ENCODE data around the gene SLC25A13. TPM values are rescaled to one million over a fixed set of nuclear protein-coding genes. Genes with fewer than 3 reads are reported as not detected.

SLC25A13 gene
- total RNA-seq, 1 experiment from 2014 or later: 77.1 TPM

GRCh38 chr7:96136600-96137239, 185.2 kb downstream of the SLC25A13 start:
- H3K27ac ChIP-seq: no peak overlapping the region
- H3K27me3 ChIP-seq: no peaks in the 10 kb centered on the region
- H3K9me3 ChIP-seq (replicated peaks): no peaks in the 10 kb centered on the region
- DNase-seq: no peak
- no peak overlapping the region for H3K4me3 ChIP-seq
- H3K36me3 ChIP-seq: peaks cover 7% of the 10 kb centered on the region; the same call in 1 of the 2 replicates
- H3K4me1 ChIP-seq: no peaks in the 10 kb centered on the region

GRCh38 chr7:96135241-96135640, 186.7 kb downstream of the SLC25A13 start:
- no peak for DNase-seq

GRCh38 chr7:96131525-96131924, 190.4 kb downstream of the SLC25A13 start:
- Histone ChIP-seq H3K4me3 (no peak overlapping the region), H3K9me3 (replicated peaks) (no peaks in the 10 kb centered on the region), H3K27ac (no peak overlapping the region), H3K36me3 (peaks cover 14% of the 10 kb centered on the region), H3K27me3 (no peaks in the 10 kb centered on the region), H3K4me1 (no peaks in the 10 kb centered on the region)
- peak in 1 of 2 experiments; percentile 15 for DNase-seq

More at GRCh38 chr7:96135241-96135640, 186.7 kb downstream of the SLC25A13 start:
- no peak overlapping the region for H3K27ac ChIP-seq
- no peaks in the 10 kb centered on the region for H3K27me3 ChIP-seq
- peaks cover 8% of the 10 kb centered on the region; the same call in 1 of the 2 replicates for H3K36me3 ChIP-seq
- H3K9me3 ChIP-seq (replicated peaks): no peaks in the 10 kb centered on the region
- H3K4me3 ChIP-seq: no peak overlapping the region
- H3K4me1 ChIP-seq: no peaks in the 10 kb centered on the region

GRCh38 chr7:96127746-96128145, 194.2 kb downstream of the SLC25A13 start:
- H3K27me3 ChIP-seq: no peaks in the 10 kb centered on the region
- no peaks in the 10 kb centered on the region for H3K9me3 ChIP-seq (replicated peaks)
- H3K36me3 ChIP-seq: peaks cover 11% of the 10 kb centered on the region
- no peaks in the 10 kb centered on the region for H3K4me1 ChIP-seq
- no peak overlapping the region for H3K4me3 ChIP-seq
- DNase-seq: no peak
- H3K27ac ChIP-seq: no peak overlapping the region

GRCh38 chr7:96126382-96126781, 195.5 kb downstream of the SLC25A13 start:
- no peaks in the 10 kb centered on the region for H3K9me3 ChIP-seq (replicated peaks)
- H3K36me3 ChIP-seq: peaks cover 16% of the 10 kb centered on the region
- H3K27me3 ChIP-seq: no peaks in the 10 kb centered on the region
- H3K4me3 ChIP-seq: no peak overlapping the region
- H3K4me1 ChIP-seq: no peaks in the 10 kb centered on the region
- no peak overlapping the region for H3K27ac ChIP-seq
- DNase-seq: no peak

- Histone ChIP-seq H3K9me3 (replicated peaks) (no peaks in the 10 kb centered on the region), H3K27me3 (no peaks in the 10 kb centered on the region), H3K36me3 (peaks cover 20% of the 10 kb centered on the region), H3K27ac (no peak overlapping the region), H3K4me1 (peaks cover 7% of the 10 kb centered on the region), H3K4me3 (no peak overlapping the region)
- DNase-seq: no peak
Observed at GRCh38 chr7:96122746-96123145, 199.2 kb downstream of the SLC25A13 start.

- DNase-seq: no peak
- peaks cover 20% of the 10 kb centered on the region for H3K36me3 ChIP-seq
- H3K4me1 ChIP-seq: peaks cover 7% of the 10 kb centered on the region
- no peaks in the 10 kb centered on the region for H3K9me3 ChIP-seq (replicated peaks)
- no peak overlapping the region for H3K4me3 ChIP-seq
- no peak overlapping the region for H3K27ac ChIP-seq
- no peaks in the 10 kb centered on the region for H3K27me3 ChIP-seq
Observed at GRCh38 chr7:96121752-96122151, 200.1 kb downstream of the SLC25A13 start.

- Histone ChIP-seq H3K9me3 (replicated peaks) (no peaks in the 10 kb centered on the region), H3K4me1 (peaks cover 7% of the 10 kb centered on the region), H3K4me3 (no peak overlapping the region), H3K27me3 (no peaks in the 10 kb centered on the region), H3K36me3 (peaks cover 20% of the 10 kb centered on the region), H3K27ac (no peak overlapping the region)
- no peak for DNase-seq
Observed at GRCh38 chr7:96120445-96121225, 201.3 kb downstream of the SLC25A13 start.

GRCh38 chr7:96118449-96119001, 203.4 kb downstream of the SLC25A13 start:
- Histone ChIP-seq H3K9me3 (replicated peaks) (no peaks in the 10 kb centered on the region), H3K4me1 (peaks cover 7% of the 10 kb centered on the region), H3K27ac (peak overlapping the region; percentile 44), H3K36me3 (peaks cover 19% of the 10 kb centered on the region), H3K27me3 (no peaks in the 10 kb centered on the region), H3K4me3 (peak overlapping the region; percentile 29; the same call in 1 of the 2 replicates)
- peak; percentile 64 to 68 for DNase-seq

- no peaks in the 10 kb centered on the region for H3K9me3 ChIP-seq (replicated peaks)
- H3K36me3 ChIP-seq: peaks cover 12% of the 10 kb centered on the region
- no peak overlapping the region for H3K27ac ChIP-seq
- H3K4me3 ChIP-seq: no peak overlapping the region
- H3K4me1 ChIP-seq: peaks cover 7% of the 10 kb centered on the region
- H3K27me3 ChIP-seq: no peaks in the 10 kb centered on the region
- no peak for DNase-seq
Observed at GRCh38 chr7:96116173-96116572, 205.7 kb downstream of the SLC25A13 start.

- peaks cover 6% of the 10 kb centered on the region for H3K4me1 ChIP-seq
- no peaks in the 10 kb centered on the region for H3K36me3 ChIP-seq
- no peak overlapping the region for H3K27ac ChIP-seq
- H3K27me3 ChIP-seq: no peaks in the 10 kb centered on the region
- H3K9me3 ChIP-seq (replicated peaks): no peaks in the 10 kb centered on the region
- DNase-seq: no peak
- H3K4me3 ChIP-seq: no peak overlapping the region
Observed at GRCh38 chr7:96114190-96114589, 207.7 kb downstream of the SLC25A13 start.

- no peak for DNase-seq
- Histone ChIP-seq H3K27me3 (no peaks in the 10 kb centered on the region), H3K36me3 (no peaks in the 10 kb centered on the region), H3K4me1 (no peaks in the 10 kb centered on the region), H3K27ac (no peak overlapping the region), H3K4me3 (no peak overlapping the region), H3K9me3 (replicated peaks) (no peaks in the 10 kb centered on the region)
Observed at GRCh38 chr7:96111405-96111804, 210.5 kb downstream of the SLC25A13 start.

- Histone ChIP-seq H3K27me3 (no peaks in the 10 kb centered on the region), H3K36me3 (no peaks in the 10 kb centered on the region), H3K9me3 (replicated peaks) (no peaks in the 10 kb centered on the region), H3K4me1 (no peaks in the 10 kb centered on the region; the same call in 1 of the 2 replicates), H3K27ac (no peak overlapping the region), H3K4me3 (no peak overlapping the region)
- DNase-seq: no peak
Observed at GRCh38 chr7:96104984-96105383, 216.9 kb downstream of the SLC25A13 start.

- no peak for DNase-seq
- Histone ChIP-seq H3K4me3 (no peak overlapping the region), H3K27me3 (no peaks in the 10 kb centered on the region), H3K27ac (no peak overlapping the region), H3K4me1 (no peaks in the 10 kb centered on the region; the same call in 1 of the 2 replicates), H3K9me3 (replicated peaks) (no peaks in the 10 kb centered on the region), H3K36me3 (no peaks in the 10 kb centered on the region)
Observed at GRCh38 chr7:96102096-96102811, 219.6 kb downstream of the SLC25A13 start.

- no peaks in the 10 kb centered on the region for H3K36me3 ChIP-seq
Observed at GRCh38 chr7:96100737-96101136, 221.2 kb downstream of the SLC25A13 start.

More at GRCh38 chr7:96100737-96101136, 221.2 kb downstream of the SLC25A13 start:
- no peak for DNase-seq
- H3K27me3 ChIP-seq: no peaks in the 10 kb centered on the region
- no peak overlapping the region for H3K27ac ChIP-seq
- no peaks in the 10 kb centered on the region; the same call in 1 of the 2 replicates for H3K4me1 ChIP-seq
- H3K4me3 ChIP-seq: no peak overlapping the region
- no peaks in the 10 kb centered on the region for H3K9me3 ChIP-seq (replicated peaks)

Measured in SJCRH30 (cell line).